ENCODE data around the gene EXOC3.

The EXOC3 gene

DNA sequence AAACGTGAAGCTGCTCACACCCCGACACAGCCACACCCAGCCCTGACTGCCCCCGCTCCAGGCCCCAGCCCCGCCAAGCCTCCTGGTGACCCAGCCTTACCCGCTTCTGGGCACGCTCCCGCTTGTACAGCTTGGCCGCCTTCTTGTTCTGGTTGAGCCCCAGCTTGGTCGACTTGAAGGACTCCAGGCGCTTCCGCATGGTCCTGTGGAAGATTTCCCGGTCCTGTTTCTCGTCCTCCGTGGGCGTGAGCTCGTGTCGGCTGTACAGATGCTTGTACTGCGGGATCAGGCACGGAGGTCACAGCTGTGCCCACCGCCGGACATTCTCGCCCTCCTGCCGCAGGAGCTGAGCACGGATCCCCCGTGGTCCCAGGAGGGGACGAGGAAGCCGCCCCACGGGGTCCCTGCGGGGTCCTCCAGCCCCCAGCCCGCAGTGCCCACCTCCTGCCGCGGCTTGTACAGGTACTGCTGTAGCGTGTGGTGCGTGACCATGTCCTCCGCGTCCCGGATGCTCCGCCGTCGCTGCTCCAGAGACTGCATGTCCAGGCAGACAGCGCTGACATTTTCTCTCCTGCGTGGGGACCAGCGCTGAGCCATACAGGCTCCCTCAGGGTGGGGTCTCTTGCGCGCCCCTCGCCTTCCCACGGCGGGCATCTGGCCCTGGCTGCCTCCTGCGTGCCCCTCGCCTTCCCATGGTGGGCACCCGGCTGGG is 33.3 kb downstream of the EXOC3 start:
- Histone ChIP-seq H4K20me1 (ENCODE audit: insufficient read depth, low read length, poor library complexity, severe bottlenecking) (peaks cover 13% of the 10 kb centered on the region), H3K79me2 (ENCODE audit: insufficient read depth, low read length) (peaks cover 23% of the 10 kb centered on the region), H3K27me3 (ENCODE audit: insufficient read depth, low read length, poor library complexity, severe bottlenecking) (peaks cover 6% of the 10 kb centered on the region), H3K36me3 (ENCODE audit: insufficient read depth, low read length) (no peaks in the 10 kb centered on the region), H3K9ac (ENCODE audit: low read depth, low read length, poor library complexity, severe bottlenecking) (no peak overlapping the region), H3K9me3 (ENCODE audit: insufficient read depth, low read depth, low read length) (no peaks in the 10 kb centered on the region), H3K4me1 (ENCODE audit: insufficient read depth, low read length, poor library complexity, severe bottlenecking) (peaks cover 14% of the 10 kb centered on the region), H2AFZ (ENCODE audit: low read length) (no peak overlapping the region), H3K4me3 (ENCODE audit: low read length, poor library complexity, severe bottlenecking) (no peak overlapping the region), H3K9me2 (replicated peaks; ENCODE audit: low read depth, low read length) (no peaks in the 10 kb centered on the region), H3K4me2 (ENCODE audit: low read depth, low read length, poor library complexity, severe bottlenecking) (no peak overlapping the region), H3F3A (ENCODE audit: low read depth) (no peaks in the 10 kb centered on the region)
- TF ChIP-seq, protein P1, sequence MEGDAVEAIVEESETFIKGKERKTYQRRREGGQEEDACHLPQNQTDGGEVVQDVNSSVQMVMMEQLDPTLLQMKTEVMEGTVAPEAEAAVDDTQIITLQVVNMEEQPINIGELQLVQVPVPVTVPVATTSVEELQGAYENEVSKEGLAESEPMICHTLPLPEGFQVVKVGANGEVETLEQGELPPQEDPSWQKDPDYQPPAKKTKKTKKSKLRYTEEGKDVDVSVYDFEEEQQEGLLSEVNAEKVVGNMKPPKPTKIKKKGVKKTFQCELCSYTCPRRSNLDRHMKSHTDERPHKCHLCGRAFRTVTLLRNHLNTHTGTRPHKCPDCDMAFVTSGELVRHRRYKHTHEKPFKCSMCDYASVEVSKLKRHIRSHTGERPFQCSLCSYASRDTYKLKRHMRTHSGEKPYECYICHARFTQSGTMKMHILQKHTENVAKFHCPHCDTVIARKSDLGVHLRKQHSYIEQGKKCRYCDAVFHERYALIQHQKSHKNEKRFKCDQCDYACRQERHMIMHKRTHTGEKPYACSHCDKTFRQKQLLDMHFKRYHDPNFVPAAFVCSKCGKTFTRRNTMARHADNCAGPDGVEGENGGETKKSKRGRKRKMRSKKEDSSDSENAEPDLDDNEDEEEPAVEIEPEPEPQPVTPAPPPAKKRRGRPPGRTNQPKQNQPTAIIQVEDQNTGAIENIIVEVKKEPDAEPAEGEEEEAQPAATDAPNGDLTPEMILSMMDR (conservative IDR thresholded peaks at IDR 0.05; ENCODE audit: low read length), result no peak
- no peak for TF ChIP-seq EZH2phosphoT487 (IDR thresholded peaks at IDR 0.05; ENCODE audit: borderline replicate concordance)

DNA sequence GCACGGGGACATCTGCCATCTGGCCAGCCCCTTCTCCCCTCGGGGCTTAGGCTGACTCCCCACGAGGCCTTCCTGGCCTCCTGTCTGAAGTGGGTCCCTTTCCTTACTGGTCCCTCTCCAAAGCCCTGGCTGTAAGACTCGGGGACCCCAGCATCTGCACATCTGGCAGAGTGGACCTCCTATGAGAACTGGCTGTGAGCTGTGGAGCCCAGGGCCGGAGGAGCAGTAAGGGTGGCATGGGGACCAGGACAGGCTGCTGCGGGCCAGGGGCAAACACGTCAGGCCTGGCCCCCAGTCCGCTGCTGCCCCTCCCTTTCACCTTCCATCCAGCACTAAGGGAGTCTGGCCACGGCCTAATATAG is 33.8 kb downstream of the EXOC3 start:
- no peaks in the 10 kb centered on the region for H3F3A ChIP-seq (ENCODE audit: low read depth)
- H3K9me2 ChIP-seq (replicated peaks; ENCODE audit: low read depth, low read length), result no peaks in the 10 kb centered on the region
- H2AFZ ChIP-seq (ENCODE audit: low read length), result no peak overlapping the region
- no peak overlapping the region for H3K9ac ChIP-seq (ENCODE audit: low read depth, low read length, poor library complexity, severe bottlenecking)
- H3K4me2 ChIP-seq (ENCODE audit: low read depth, low read length, poor library complexity, severe bottlenecking), result no peak overlapping the region
- no peak overlapping the region for H3K4me3 ChIP-seq (ENCODE audit: low read length, poor library complexity, severe bottlenecking)
- H3K9me3 ChIP-seq (ENCODE audit: insufficient read depth, low read depth, low read length), result no peaks in the 10 kb centered on the region
- peaks cover 17% of the 10 kb centered on the region for H3K79me2 ChIP-seq (ENCODE audit: insufficient read depth, low read length)
- TF ChIP-seq EZH2phosphoT487 (IDR thresholded peaks at IDR 0.05; ENCODE audit: borderline replicate concordance), result no peak
- TF ChIP-seq, protein P1 (conservative IDR thresholded peaks at IDR 0.05; ENCODE audit: low read length), result no peak
- no peaks in the 10 kb centered on the region for H3K36me3 ChIP-seq (ENCODE audit: insufficient read depth, low read length)
- H3K27me3 ChIP-seq (ENCODE audit: insufficient read depth, low read length, poor library complexity, severe bottlenecking), result peaks cover 6% of the 10 kb centered on the region
- H4K20me1 ChIP-seq (ENCODE audit: insufficient read depth, low read length, poor library complexity, severe bottlenecking), result peaks cover 7% of the 10 kb centered on the region
- H3K4me1 ChIP-seq (ENCODE audit: insufficient read depth, low read length, poor library complexity, severe bottlenecking), result peaks cover 9% of the 10 kb centered on the region

DNA sequence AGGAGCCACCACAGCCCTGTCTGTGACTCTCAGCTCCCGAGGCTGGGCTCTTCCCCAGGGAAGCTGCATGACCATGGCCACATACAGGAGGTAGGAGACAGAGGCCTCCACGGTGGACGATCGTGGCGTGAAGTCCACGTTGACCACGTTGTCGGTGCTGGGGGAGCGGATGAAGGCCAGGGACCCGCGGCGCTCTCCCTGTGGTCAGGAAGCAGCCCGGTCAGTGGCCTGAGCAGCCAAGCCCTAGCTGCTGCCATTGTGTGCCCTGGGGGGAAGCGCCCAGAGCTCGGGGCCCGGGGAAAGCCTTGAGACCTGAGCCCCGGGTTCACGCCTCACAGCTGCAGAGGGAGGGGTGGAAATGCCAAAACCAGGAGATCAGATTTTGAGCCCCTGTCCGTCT is 34.3 kb downstream of the EXOC3 start:
- Histone ChIP-seq H3K9ac (ENCODE audit: low read depth, low read length, poor library complexity, severe bottlenecking) (no peak overlapping the region), H3K4me2 (ENCODE audit: low read depth, low read length, poor library complexity, severe bottlenecking) (no peak overlapping the region), H3K9me3 (ENCODE audit: insufficient read depth, low read depth, low read length) (no peaks in the 10 kb centered on the region), H3F3A (ENCODE audit: low read depth) (no peaks in the 10 kb centered on the region), H3K9me2 (replicated peaks; ENCODE audit: low read depth, low read length) (no peaks in the 10 kb centered on the region), H2AFZ (ENCODE audit: low read length) (no peak overlapping the region), H3K27me3 (ENCODE audit: insufficient read depth, low read length, poor library complexity, severe bottlenecking) (peaks cover 6% of the 10 kb centered on the region), H3K4me1 (ENCODE audit: insufficient read depth, low read length, poor library complexity, severe bottlenecking) (peaks cover 4% of the 10 kb centered on the region), H3K79me2 (ENCODE audit: insufficient read depth, low read length) (peaks cover 13% of the 10 kb centered on the region), H4K20me1 (ENCODE audit: insufficient read depth, low read length, poor library complexity, severe bottlenecking) (peaks cover 6% of the 10 kb centered on the region), H3K4me3 (ENCODE audit: low read length, poor library complexity, severe bottlenecking) (no peak overlapping the region), H3K36me3 (ENCODE audit: insufficient read depth, low read length) (no peaks in the 10 kb centered on the region)
- TF ChIP-seq, protein P1 (conservative IDR thresholded peaks at IDR 0.05; ENCODE audit: low read length), result no peak
- TF ChIP-seq EZH2phosphoT487 (IDR thresholded peaks at IDR 0.05; ENCODE audit: borderline replicate concordance), result no peak
